ENCODE measurements around the gene SLC1A3.

DNA sequence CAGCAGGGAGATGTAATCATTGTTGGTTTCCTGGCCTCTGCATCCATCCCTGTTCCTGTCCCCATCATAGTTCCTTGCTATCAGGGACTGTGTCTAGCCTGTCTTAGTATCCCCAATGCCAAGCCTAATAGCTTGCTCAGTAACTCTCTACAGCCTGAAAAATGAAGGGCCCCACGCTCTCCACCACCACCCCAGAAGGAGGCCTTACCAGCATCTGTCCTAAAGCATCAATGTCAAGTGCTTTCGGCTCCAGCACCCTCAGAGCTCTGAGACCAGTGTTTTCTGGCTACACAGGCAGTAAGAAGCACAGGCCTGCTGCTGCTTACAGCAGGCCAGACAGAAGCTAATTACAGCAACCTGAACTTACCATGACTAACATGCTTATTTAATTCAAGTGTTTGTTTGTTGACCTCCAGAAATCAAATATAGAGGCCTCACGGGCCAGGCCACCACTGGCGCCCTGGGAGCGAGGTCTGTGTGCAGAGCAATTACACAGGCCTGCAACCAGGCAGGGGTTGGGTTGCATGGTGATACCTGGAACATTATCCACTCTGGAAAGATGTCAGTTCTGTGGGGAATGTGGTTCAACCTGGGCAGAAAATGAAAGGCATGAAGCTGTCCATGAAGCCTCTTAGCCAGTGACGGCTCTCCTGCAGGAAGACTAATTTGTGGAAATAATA is 124.3 kb downstream of the SLC1A3 start:
- TF ChIP-seq CTCF (conservative IDR thresholded peaks at IDR 0.05 in 1 of 2, IDR thresholded peaks at IDR 0.05 in 1 of 2; ENCODE audit: extremely low read depth in 1 of 2, insufficient read depth in 1 of 2, low read depth in 1 of 2, low read length in 2 of 2) (no peak), EZH2 (IDR thresholded peaks at IDR 0.05; ENCODE audit: borderline replicate concordance, low read length) (no peak)
